Nephron (organoid): ENCODE results near the gene BASP1.
"Not testable (repeated sequence)": the region's sequence is repeated elsewhere in the genome, so short reads cannot be mapped to it uniquely, and the experiment has no call there.

Experiments
- H3K27ac Mint-ChIP-seq, 3 experiments: 2 replicates each; pipeline ENCODE4 v1.8.0; 2020; ENCODE audit warnings: mixed read lengths in 3 of 3, mild to moderate bottlenecking in 2 of 3, moderate library complexity in 1 of 3
- H3K27me3 Mint-ChIP-seq: 2 replicates; pipeline ENCODE4 v1.8.0; 2021; ENCODE audit warnings: low read depth, mild to moderate bottlenecking, moderate library complexity, mixed read lengths
- H3K36me3 Mint-ChIP-seq: 2 replicates; pipeline ENCODE4 v1.8.0; 2020; ENCODE audit warnings: low read depth, mixed read lengths
- H3K4me1 Mint-ChIP-seq: 2 replicates; pipeline ENCODE4 v1.8.0; 2020; ENCODE audit warnings: mixed read lengths
- H3K4me3 Mint-ChIP-seq, 3 experiments: 2 replicates each; pipeline ENCODE4 v1.8.0; 2020; ENCODE audit warnings: mild to moderate bottlenecking in 3 of 3, mixed read lengths in 3 of 3, moderate library complexity in 2 of 3
- H3K9me3 Mint-ChIP-seq: 2 replicates; pipeline ENCODE4 v1.8.0; 2020; ENCODE audit warnings: mixed read lengths
- CTCF ChIP-seq, 3 experiments: fragments of 200-600 bp; sonication (generic); IDR thresholded peaks; one replicate each; pipeline ENCODE4 v1.5.0; 2021; ENCODE audit warnings: antibody characterized with exemption in 3 of 3; ENCODE audit not compliant: unreplicated experiment in 3 of 3

Gene BASP1

GRCh38 chr5:17309462-17309861 lies 92.0 kb downstream of the BASP1 start:
- no peaks in the 10 kb centered on the region for H3K4me1 Mint-ChIP-seq
- TF ChIP-seq CTCF (IDR thresholded peaks at IDR 0.05; ENCODE audit: unreplicated experiment in 3 of 3): no peak
- no peaks in the 10 kb centered on the region for H3K27me3 Mint-ChIP-seq
- H3K36me3 Mint-ChIP-seq: no peaks in the 10 kb centered on the region
- H3K4me3 Mint-ChIP-seq: no peak overlapping the region
- H3K9me3 Mint-ChIP-seq: peaks cover 3% of the 10 kb centered on the region
- H3K27ac Mint-ChIP-seq: no peak overlapping the region

GRCh38 chr5:17310502-17310901 lies 93.1 kb downstream of the BASP1 start:
- not testable (repeated sequence) for H3K4me3 Mint-ChIP-seq, H3K4me1 Mint-ChIP-seq, H3K27me3 Mint-ChIP-seq, H3K9me3 Mint-ChIP-seq, H3K27ac Mint-ChIP-seq, H3K36me3 Mint-ChIP-seq

GRCh38 chr5:17311811-17312210 lies 94.4 kb downstream of the BASP1 start:
- not testable (repeated sequence) for H3K36me3 Mint-ChIP-seq, H3K27me3 Mint-ChIP-seq, H3K9me3 Mint-ChIP-seq, H3K27ac Mint-ChIP-seq, H3K4me1 Mint-ChIP-seq, H3K4me3 Mint-ChIP-seq

- H3K36me3 Mint-ChIP-seq: no peaks in the 10 kb centered on the region
- no peaks in the 10 kb centered on the region for H3K27me3 Mint-ChIP-seq
- no peak for TF ChIP-seq CTCF (IDR thresholded peaks at IDR 0.05; ENCODE audit: unreplicated experiment in 3 of 3)
- no peak overlapping the region for H3K4me3 Mint-ChIP-seq
- H3K27ac Mint-ChIP-seq: no peak overlapping the region
- H3K4me1 Mint-ChIP-seq: peaks cover 9% of the 10 kb centered on the region
- peaks cover 3% of the 10 kb centered on the region for H3K9me3 Mint-ChIP-seq
These were observed 94.9 kb downstream of the BASP1 start for GRCh38 chr5:17312358-17312757.

- no peak overlapping the region for H3K27ac Mint-ChIP-seq
- no peak overlapping the region for H3K4me3 Mint-ChIP-seq
- no peaks in the 10 kb centered on the region for H3K27me3 Mint-ChIP-seq
- H3K36me3 Mint-ChIP-seq: no peaks in the 10 kb centered on the region
- peaks cover 3% of the 10 kb centered on the region for H3K9me3 Mint-ChIP-seq
- H3K4me1 Mint-ChIP-seq: peaks cover 9% of the 10 kb centered on the region
- no peak for TF ChIP-seq CTCF (IDR thresholded peaks at IDR 0.05; ENCODE audit: unreplicated experiment in 3 of 3)
These were observed 97.6 kb downstream of the BASP1 start for GRCh38 chr5:17314907-17315471.

- Mint-ChIP-seq H3K36me3 (no peaks in the 10 kb centered on the region), H3K27me3 (no peaks in the 10 kb centered on the region), H3K4me3 (no peak overlapping the region), H3K27ac (no peak overlapping the region), H3K4me1 (peaks cover 9% of the 10 kb centered on the region), H3K9me3 (no peaks in the 10 kb centered on the region)
- TF ChIP-seq CTCF (IDR thresholded peaks at IDR 0.05; ENCODE audit: unreplicated experiment in 3 of 3): no peak
These were observed 98.3 kb downstream of the BASP1 start for GRCh38 chr5:17315710-17316221.

GRCh38 chr5:17316970-17317459 lies 99.6 kb downstream of the BASP1 start:
- H3K36me3 Mint-ChIP-seq: no peaks in the 10 kb centered on the region
- no peak for TF ChIP-seq CTCF (IDR thresholded peaks at IDR 0.05; ENCODE audit: unreplicated experiment in 3 of 3)
- H3K9me3 Mint-ChIP-seq: no peaks in the 10 kb centered on the region
- peaks cover 9% of the 10 kb centered on the region for H3K4me1 Mint-ChIP-seq
- no peaks in the 10 kb centered on the region for H3K27me3 Mint-ChIP-seq
- no peak overlapping the region for H3K27ac Mint-ChIP-seq
- no peak overlapping the region for H3K4me3 Mint-ChIP-seq
